ENCODE measurements around the gene PAPSS2. TPM values are rescaled to one million over a fixed set of nuclear protein-coding genes. Genes with fewer than 3 reads are reported as not detected.

The PAPSS2 gene
- total and polyA plus RNA-seq, 8 donors, result 1.3 to 17.3 (median 10.8) TPM

GRCh38 chr10:87705339-87705738, 45.7 kb downstream of the PAPSS2 start:
- DNase-seq, result no peak
- Histone ChIP-seq H3K36me3 (no peaks in the 10 kb centered on the region), H3K27ac (no peak overlapping the region), H3K9me3 (no peaks in the 10 kb centered on the region), H3K27me3 (no peaks in the 10 kb centered on the region), H3K4me1 (peaks cover 0 to 5% (median 2%) of the 10 kb centered on the region in 4 donors), H3K4me3 (no peak overlapping the region)
- intact Hi-C loops (cut with DNase I; ENCODE audit: low total_unique reads), result no loop called here
- TF ChIP-seq POLR2A (IDR thresholded peaks at IDR 0.05), result no peak
- TF ChIP-seq EP300 (IDR thresholded peaks at IDR 0.05), result no peak

GRCh38 chr10:87706731-87707130, 47.1 kb downstream of the PAPSS2 start:
- Histone ChIP-seq H3K4me1 (peaks cover 0 to 3% (median 0%) of the 10 kb centered on the region in 4 donors), H3K4me3 (no peak overlapping the region), H3K27ac (no peak overlapping the region), H3K36me3 (no peaks in the 10 kb centered on the region), H3K9me3 (no peaks in the 10 kb centered on the region), H3K27me3 (no peaks in the 10 kb centered on the region)
- no peak for TF ChIP-seq POLR2AphosphoS5 (IDR thresholded peaks at IDR 0.05)
- TF ChIP-seq EP300 (IDR thresholded peaks at IDR 0.05), result no peak
- TF ChIP-seq, protein P1, sequence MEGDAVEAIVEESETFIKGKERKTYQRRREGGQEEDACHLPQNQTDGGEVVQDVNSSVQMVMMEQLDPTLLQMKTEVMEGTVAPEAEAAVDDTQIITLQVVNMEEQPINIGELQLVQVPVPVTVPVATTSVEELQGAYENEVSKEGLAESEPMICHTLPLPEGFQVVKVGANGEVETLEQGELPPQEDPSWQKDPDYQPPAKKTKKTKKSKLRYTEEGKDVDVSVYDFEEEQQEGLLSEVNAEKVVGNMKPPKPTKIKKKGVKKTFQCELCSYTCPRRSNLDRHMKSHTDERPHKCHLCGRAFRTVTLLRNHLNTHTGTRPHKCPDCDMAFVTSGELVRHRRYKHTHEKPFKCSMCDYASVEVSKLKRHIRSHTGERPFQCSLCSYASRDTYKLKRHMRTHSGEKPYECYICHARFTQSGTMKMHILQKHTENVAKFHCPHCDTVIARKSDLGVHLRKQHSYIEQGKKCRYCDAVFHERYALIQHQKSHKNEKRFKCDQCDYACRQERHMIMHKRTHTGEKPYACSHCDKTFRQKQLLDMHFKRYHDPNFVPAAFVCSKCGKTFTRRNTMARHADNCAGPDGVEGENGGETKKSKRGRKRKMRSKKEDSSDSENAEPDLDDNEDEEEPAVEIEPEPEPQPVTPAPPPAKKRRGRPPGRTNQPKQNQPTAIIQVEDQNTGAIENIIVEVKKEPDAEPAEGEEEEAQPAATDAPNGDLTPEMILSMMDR (IDR thresholded peaks at IDR 0.05), result no peak
- TF ChIP-seq POLR2A (IDR thresholded peaks at IDR 0.05), result no peak
- no peak for DNase-seq
- intact Hi-C loops (cut with DNase I; ENCODE audit: low total_unique reads), result no loop called here
- WGBS, 5 donors, result 69 to 90% (median 81%) methylated on average over 4 of the region's 4 CpGs

DNA sequence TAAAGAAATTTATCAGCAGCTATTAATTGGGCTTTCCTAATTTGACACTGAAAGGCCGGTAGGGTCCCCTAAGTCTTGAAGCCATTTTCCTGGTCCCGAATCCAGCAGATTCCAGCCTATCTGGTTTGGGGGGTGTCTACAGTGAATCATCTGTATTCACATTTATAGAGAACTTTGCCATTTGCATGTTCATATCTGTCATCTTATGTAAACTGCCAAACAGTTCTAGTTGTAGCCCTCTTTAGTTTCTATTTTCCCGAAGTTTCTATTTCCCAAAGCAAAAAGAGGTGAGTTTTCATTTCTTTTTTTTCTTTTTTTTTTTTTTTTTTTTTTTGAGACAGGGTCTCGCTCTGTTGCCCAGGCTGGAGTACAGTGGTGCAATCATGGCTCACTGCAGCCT, 47.6 kb downstream of the PAPSS2 start:
- H3K36me3 ChIP-seq, result no peaks in the 10 kb centered on the region
- 90 to 99% (median 94%) methylated on average over 4 of the region's 4 CpGs for WGBS, 5 donors
- intact Hi-C loops (cut with DNase I; ENCODE audit: low total_unique reads), result no loop called here

DNA sequence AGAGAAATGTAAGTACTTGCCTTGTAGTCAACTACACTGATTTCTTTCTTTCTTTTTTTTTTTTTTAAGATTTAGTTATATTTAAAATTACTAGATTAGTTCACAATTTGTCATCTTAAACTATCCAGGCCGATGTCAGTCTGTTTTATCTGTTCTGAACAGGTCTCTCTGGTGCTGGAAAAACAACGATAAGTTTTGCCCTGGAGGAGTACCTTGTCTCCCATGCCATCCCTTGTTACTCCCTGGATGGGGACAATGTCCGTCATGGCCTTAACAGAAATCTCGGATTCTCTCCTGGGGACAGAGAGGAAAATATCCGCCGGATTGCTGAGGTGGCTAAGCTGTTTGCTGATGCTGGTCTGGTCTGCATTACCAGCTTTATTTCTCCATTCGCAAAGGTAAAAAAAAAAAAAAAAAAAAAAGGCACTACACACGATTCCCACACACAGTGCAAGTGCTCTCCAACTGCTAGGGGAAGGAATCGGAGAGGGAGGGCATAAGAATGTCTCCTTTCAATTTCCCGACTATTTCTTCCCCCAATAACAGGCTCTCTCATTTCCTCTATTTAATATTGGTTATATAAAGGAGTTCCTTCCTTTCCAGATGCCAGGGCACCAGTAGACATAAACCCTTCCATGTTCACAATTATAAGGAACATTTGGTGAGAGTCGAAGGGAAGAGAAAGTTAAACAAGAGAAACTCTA, 53.4 kb downstream of the PAPSS2 start:
- Histone ChIP-seq H3K36me3 (no peaks in the 10 kb centered on the region), H3K9me3 (no peaks in the 10 kb centered on the region), H3K4me1 (peaks cover 0 to 18% (median 5%) of the 10 kb centered on the region in 4 donors), H3K4me3 (no peak overlapping the region), H3K27me3 (no peaks in the 10 kb centered on the region), H3K27ac (peak overlapping the region in 2 of 5 donors; percentile 30)
- 57 to 78% (median 65%) methylated on average over 11 of the region's 11 CpGs for WGBS, 5 donors
- intact Hi-C loops (cut with DNase I; ENCODE audit: low total_unique reads), result no loop called here
- no peak for DNase-seq
- no peak for TF ChIP-seq POLR2A (IDR thresholded peaks at IDR 0.05)
- TF ChIP-seq EP300 (IDR thresholded peaks at IDR 0.05), result no peak
- TF ChIP-seq POLR2AphosphoS5 (IDR thresholded peaks at IDR 0.05), result no peak
- TF ChIP-seq, protein P1 (IDR thresholded peaks at IDR 0.05), result no peak

More for the DNA sequence above, 47.6 kb downstream of the PAPSS2 start:
- no peaks in the 10 kb centered on the region for H3K27me3 ChIP-seq
- no peak for TF ChIP-seq POLR2A (IDR thresholded peaks at IDR 0.05)
- no peak for TF ChIP-seq POLR2AphosphoS5 (IDR thresholded peaks at IDR 0.05)
- TF ChIP-seq, protein P1 (IDR thresholded peaks at IDR 0.05), result no peak
- no peak for DNase-seq
- H3K9me3 ChIP-seq, result no peaks in the 10 kb centered on the region
- H3K4me1 ChIP-seq, result peaks cover 0 to 3% (median 0%) of the 10 kb centered on the region in 4 donors
- no peak overlapping the region for H3K4me3 ChIP-seq
- H3K27ac ChIP-seq, result no peak overlapping the region

- intact Hi-C loops (cut with DNase I; ENCODE audit: low total_unique reads), result no loop called here
- Histone ChIP-seq H3K27ac (peak overlapping the region in 2 of 5 donors; percentile 30), H3K4me1 (peaks cover 0 to 18% (median 5%) of the 10 kb centered on the region in 4 donors), H3K4me3 (no peak overlapping the region), H3K36me3 (no peaks in the 10 kb centered on the region), H3K9me3 (no peaks in the 10 kb centered on the region), H3K27me3 (no peaks in the 10 kb centered on the region)
- TF ChIP-seq, protein P1 (IDR thresholded peaks at IDR 0.05), result no peak
- DNase-seq, result no peak
- 27 to 52% (median 40%) methylated on average over 3 of the region's 3 CpGs for WGBS, 5 donors
These were observed 54.0 kb downstream of the PAPSS2 start for GRCh38 chr10:87713707-87714106.
